SH-SY5Y (cell line): ENCODE measurements around the gene SECISBP2.

Experiments
- GATA2 ChIP-seq: IDR thresholded peaks from 2 replicates; pipeline ENCODE4 v1.6.1; 2011; ENCODE audit warnings: mild to moderate bottlenecking, low read depth, low read length
- GATA3 ChIP-seq: IDR thresholded peaks from 2 replicates; pipeline ENCODE4 v1.6.1; 2011; ENCODE audit warnings: low read depth, mild to moderate bottlenecking, low read length, moderate library complexity

The SECISBP2 gene

GRCh38 chr9:89388868-89389177 lies 70.5 kb downstream of the SECISBP2 start:
- no peak for TF ChIP-seq GATA2
- no peak for TF ChIP-seq GATA3

GRCh38 chr9:89390068-89390555 lies 71.8 kb downstream of the SECISBP2 start:
- TF ChIP-seq GATA3, result no peak
- no peak for TF ChIP-seq GATA2

- TF ChIP-seq GATA3, result no peak
- no peak for TF ChIP-seq GATA2
Measured at GRCh38 chr9:89390578-89391116, 72.3 kb downstream of the SECISBP2 start.

- TF ChIP-seq GATA2 (no peak), GATA3 (no peak)
Measured at GRCh38 chr9:89391585-89391984, 73.3 kb downstream of the SECISBP2 start.

- TF ChIP-seq GATA2 (no peak), GATA3 (no peak)
Measured at GRCh38 chr9:89394412-89394811, 76.1 kb downstream of the SECISBP2 start.

- TF ChIP-seq GATA2, result no peak
- TF ChIP-seq GATA3, result no peak
Measured at GRCh38 chr9:89395931-89396710, 77.8 kb downstream of the SECISBP2 start.

GRCh38 chr9:89397471-89397870 lies 79.2 kb downstream of the SECISBP2 start:
- TF ChIP-seq GATA3, result no peak
- no peak for TF ChIP-seq GATA2

- TF ChIP-seq GATA3 (no peak), GATA2 (no peak)
Measured at GRCh38 chr9:89398621-89399020, 80.3 kb downstream of the SECISBP2 start.

- no peak for TF ChIP-seq GATA2
- TF ChIP-seq GATA3, result no peak
Measured at GRCh38 chr9:89400403-89401116, 82.3 kb downstream of the SECISBP2 start.

- TF ChIP-seq GATA2, result no peak
- no peak for TF ChIP-seq GATA3
Measured at GRCh38 chr9:89402695-89403427, 84.6 kb downstream of the SECISBP2 start.

GRCh38 chr9:89404074-89404473 lies 85.8 kb downstream of the SECISBP2 start:
- TF ChIP-seq GATA2 (no peak), GATA3 (no peak)

- TF ChIP-seq GATA2 (no peak), GATA3 (no peak)
Measured at GRCh38 chr9:89405826-89406225, 87.5 kb downstream of the SECISBP2 start.

GRCh38 chr9:89407070-89407469 lies 88.8 kb downstream of the SECISBP2 start:
- no peak for TF ChIP-seq GATA2
- no peak for TF ChIP-seq GATA3

- TF ChIP-seq GATA2, result no peak
- no peak for TF ChIP-seq GATA3
Measured at GRCh38 chr9:89408628-89409101, 90.4 kb downstream of the SECISBP2 start.
